HepG2 (cell line): ENCODE results near the gene P4HB. TPM values are rescaled to one million over a fixed set of nuclear protein-coding genes. Genes with fewer than 3 reads are reported as not detected.
A peak's percentile ranks its signal among the peaks of the same experiment; 100 is the strongest.

Experiments used
- CEBPB ChIP-seq: IDR thresholded peaks from 2 replicates; pipeline ENCODE4 v1.6.1; 2011; ENCODE audit warnings: low read depth, low read length, improper control_type of control experiment, borderline replicate concordance
- DRAP1 ChIP-seq: IDR thresholded peaks from 2 replicates; pipeline ENCODE4 v1.6.1; 2016; ENCODE audit warnings: missing genetic modification reagents, missing compliant biosample characterization
- GATAD2A ChIP-seq: IDR thresholded peaks from 2 replicates; pipeline ENCODE4 v1.6.1; 2016
- KDM5B ChIP-seq: sonication (generic); formaldehyde crosslinking; IDR thresholded peaks from 2 replicates; pipeline ENCODE4 v1.4.0; 2020; ENCODE audit warnings: missing genetic modification reagents, mild to moderate bottlenecking, borderline replicate concordance
- MXD1 ChIP-seq: sonication (generic); formaldehyde crosslinking; IDR thresholded peaks from 2 replicates; pipeline ENCODE4 v1.4.0; 2020; ENCODE audit warnings: mild to moderate bottlenecking, missing genetic modification reagents
- MXD3 ChIP-seq: IDR thresholded peaks from 2 replicates; pipeline ENCODE4 v1.6.1; 2016; ENCODE audit warnings: mild to moderate bottlenecking, missing biosample characterization, missing genetic modification reagents
- NR0B2 ChIP-seq: sonication (generic); formaldehyde crosslinking; IDR thresholded peaks from 2 replicates; pipeline ENCODE4 v1.4.0; 2020; ENCODE audit warnings: mild to moderate bottlenecking, missing genetic modification reagents
- THAP9 ChIP-seq: sonication (generic); formaldehyde crosslinking; IDR thresholded peaks from 2 replicates; pipeline ENCODE4; 2020; ENCODE audit warnings: missing genetic modification reagents, mild to moderate bottlenecking, borderline replicate concordance
- TRAFD1 ChIP-seq: sonication (generic); formaldehyde crosslinking; IDR thresholded peaks from 2 replicates; pipeline ENCODE4 v1.5.1; 2020; ENCODE audit warnings: missing genetic modification reagents, mild to moderate bottlenecking, borderline replicate concordance
- ZFP91 ChIP-seq: sonication (generic); formaldehyde crosslinking; IDR thresholded peaks from 2 replicates; pipeline ENCODE4 v1.9.0; 2022; ENCODE audit warnings: missing genetic modification reagents, mild to moderate bottlenecking, borderline replicate concordance
- ZNF335 ChIP-seq: sonication (generic); formaldehyde crosslinking; IDR thresholded peaks from 2 replicates; pipeline ENCODE4 v1.4.0; 2020; ENCODE audit warnings: missing genetic modification reagents
- ZNF501 ChIP-seq: sonication (generic); formaldehyde crosslinking; IDR thresholded peaks from 2 replicates; pipeline ENCODE4 v1.5.1; 2020; ENCODE audit warnings: mild to moderate bottlenecking, moderate library complexity, missing genetic modification reagents
- ZNF607 ChIP-seq: sonication (generic); formaldehyde crosslinking; IDR thresholded peaks from 2 replicates; pipeline ENCODE4 v1.5.1; 2020; ENCODE audit warnings: missing genetic modification reagents, mild to moderate bottlenecking, borderline replicate concordance
- ZNF629 ChIP-seq: sonication (generic); formaldehyde crosslinking; conservative IDR thresholded peaks from 2 replicates; pipeline ENCODE4 v1.5.0; 2020; ENCODE audit warnings: missing genetic modification reagents
- ZNF710 ChIP-seq: sonication (generic); formaldehyde crosslinking; IDR thresholded peaks from 2 replicates; pipeline ENCODE4 v1.5.0; 2020; ENCODE audit warnings: mild to moderate bottlenecking, missing genetic modification reagents, borderline replicate concordance
- polyA plus RNA-seq, 8 experiments: library from polyadenylated mRNA; depleted of rRNA in 3 of 8; stranded (reverse) in 7 of 8; unstranded in 1 of 8; fragments of >200 nt; fragmentation: Illumina TruSeq in 4 of 8; extraction: Trizol in 4 of 8; gene quantifications; 2 replicates each; pipeline versions ENCODE4 v1.2.1 to v1.2.3, GENCODE V29; 2011 to 2016; ENCODE audit warnings: low read depth in 4 of 8, missing spikeins in 1 of 8, mixed read lengths in 1 of 8; ENCODE audit not compliant: insufficient read depth in 1 of 8
- total RNA-seq, 5 experiments: library from RNA; depleted of rRNA; stranded (reverse); fragments of >200 nt; fragmentation: Illumina TruSeq; extraction: Trizol; gene quantifications; 2 replicates each; pipeline ENCODE4 v1.2.3, GENCODE V29; 2016; ENCODE audit warnings: low read depth in 1 of 5

The P4HB gene
- total and polyA plus RNA-seq, 2 of the 13 experiments (the other 11 are each of a cell fraction or from before 2014, with no cell fraction given) = 185 to 782 TPM

- peak; percentile 15; the same call in 1 of the 2 replicates for TF ChIP-seq DRAP1 (CRISPR knock-in tag)
- TF ChIP-seq THAP9 (CRISPR knock-in tag) = no peak
- TF ChIP-seq ZNF501 (CRISPR knock-in tag) = peak; percentile 62
- no peak for TF ChIP-seq ZNF607
- peak; percentile 74; the same call in 1 of the 2 replicates for TF ChIP-seq MXD1 (CRISPR knock-in tag)
- 0 out of 2 replicates have a peak, but pooled peaks have one; percentile 90 for TF ChIP-seq TRAFD1 (CRISPR knock-in tag)
- peak; percentile 15; the same call in 1 of the 2 replicates for TF ChIP-seq MXD3 (CRISPR knock-in tag)
- no peak for TF ChIP-seq ZNF629 (CRISPR knock-in tag)
- TF ChIP-seq CEBPB = peak; percentile 33; the same call in 1 of the 2 replicates
- TF ChIP-seq KDM5B (CRISPR knock-in tag) = peak; percentile 53; the same call in 1 of the 2 replicates
- peak; percentile 50 for TF ChIP-seq ZNF710 (CRISPR knock-in tag)
- no peak for TF ChIP-seq GATAD2A
- 0 out of 2 replicates have a peak, but pooled peaks have one; percentile 5 for TF ChIP-seq ZNF335 (CRISPR knock-in tag)
- TF ChIP-seq ZFP91 (CRISPR knock-in tag) = 0 out of 2 replicates have a peak, but pooled peaks have one; percentile 7
- TF ChIP-seq NR0B2 (CRISPR knock-in tag) = 0 out of 2 replicates have a peak, but pooled peaks have one; percentile 10
Observed at GRCh38 chr17:81858967-81859905, 1.1 kb downstream of the P4HB start (continued).
